Esophagus (tissue), 2 donors: Measurements from ENCODE around the gene STX4. TPM values are rescaled to one million over a fixed set of nuclear protein-coding genes. Genes with fewer than 3 reads are reported as not detected.

Source experiments
- H3K27ac ChIP-seq, 2 donors: one replicate each; pipeline ENCODE4 v1.5.1; 2013; ENCODE audit warnings: low read depth in 2 of 2, mild to moderate bottlenecking in 2 of 2, inconsistent platforms in 1 of 2, low read length in 1 of 2, moderate library complexity in 1 of 2
- H3K27me3 ChIP-seq, 2 donors: one replicate each; pipeline ENCODE4 v1.6.1; 2013; ENCODE audit warnings: low read length in 2 of 2, control low read depth in 1 of 2, mild to moderate bottlenecking in 1 of 2; ENCODE audit not compliant: insufficient read depth in 2 of 2, control insufficient read depth in 1 of 2
- H3K36me3 ChIP-seq, 2 donors: one replicate each; pipeline ENCODE4 v1.6.1; 2013; ENCODE audit warnings: low read length in 1 of 2; ENCODE audit not compliant: control insufficient read depth in 2 of 2, insufficient read depth in 2 of 2
- H3K4me1 ChIP-seq, 2 donors: one replicate each; pipeline ENCODE4 v1.6.1; 2013; ENCODE audit warnings: low read length in 1 of 2; ENCODE audit not compliant: control insufficient read depth in 2 of 2, insufficient read depth in 2 of 2
- H3K4me3 ChIP-seq, 2 donors: one replicate each; pipeline ENCODE4 v1.5.1; 2013; ENCODE audit warnings: low read length in 2 of 2, mild to moderate bottlenecking in 2 of 2, low read depth in 1 of 2, moderate library complexity in 1 of 2
- H3K9me3 ChIP-seq, 2 donors: one replicate each; pipeline ENCODE4 v1.6.1; 2013; ENCODE audit warnings: mild to moderate bottlenecking in 2 of 2, low read depth in 1 of 2, low read length in 1 of 2, moderate library complexity in 1 of 2; ENCODE audit not compliant: control insufficient read depth in 2 of 2, insufficient read depth in 1 of 2
- WGBS, 2 donors: extraction: QIAGEN DNeasy Blood & Tissue Kit; methylation state at CpG; one replicate each; pipeline ENCODE4 v1.1.7; 2013; 5-methylcytosine and 5-hydroxymethylcytosine counted together
- polyA plus RNA-seq, 2 donors: library from polyadenylated mRNA; stranded (reverse); fragments of 200-250 nt; gene quantifications; one replicate each; pipeline ENCODE4 v1.2.3, GENCODE V29; 2013
- donor health status: healthy with polysubstance abuse.
- donor health status: Bipolar disorder and iron deficiency.

The STX4 gene
- polyA plus RNA-seq, 2 donors, result 49.7 to 54.1 TPM

DNA sequence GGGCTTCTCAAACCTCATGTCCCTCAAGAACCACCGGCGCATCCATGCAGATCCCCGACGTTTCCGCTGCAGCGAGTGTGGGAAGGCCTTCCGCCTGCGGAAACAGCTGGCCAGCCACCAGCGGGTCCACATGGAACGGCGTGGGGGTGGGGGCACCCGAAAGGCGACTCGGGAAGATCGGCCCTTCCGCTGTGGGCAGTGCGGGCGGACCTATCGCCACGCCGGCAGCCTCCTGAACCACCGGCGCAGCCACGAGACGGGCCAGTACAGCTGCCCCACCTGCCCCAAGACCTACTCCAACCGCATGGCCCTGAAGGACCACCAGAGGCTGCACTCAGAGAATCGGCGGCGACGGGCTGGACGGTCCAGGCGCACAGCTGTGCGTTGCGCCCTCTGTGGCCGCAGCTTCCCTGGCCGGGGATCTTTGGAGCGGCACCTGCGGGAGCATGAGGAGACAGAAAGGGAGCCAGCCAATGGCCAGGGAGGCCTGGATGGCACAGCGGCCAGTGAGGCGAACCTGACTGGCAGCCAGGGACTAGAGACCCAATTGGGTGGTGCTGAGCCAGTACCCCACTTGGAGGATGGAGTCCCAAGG is 46.8 kb downstream of the STX4 start:
- peaks cover 0 to 5% of the 10 kb centered on the region in 2 donors for H3K4me1 ChIP-seq
- peaks cover 15 to 60% of the 10 kb centered on the region in 2 donors for H3K36me3 ChIP-seq
- H3K27ac ChIP-seq, result no peak overlapping the region
- H3K9me3 ChIP-seq, result no peaks in the 10 kb centered on the region
- no peak overlapping the region for H3K4me3 ChIP-seq
- 94 to 95% methylated on average over 40 of the region's 40 CpGs for WGBS, 2 donors
- no peaks in the 10 kb centered on the region for H3K27me3 ChIP-seq

DNA sequence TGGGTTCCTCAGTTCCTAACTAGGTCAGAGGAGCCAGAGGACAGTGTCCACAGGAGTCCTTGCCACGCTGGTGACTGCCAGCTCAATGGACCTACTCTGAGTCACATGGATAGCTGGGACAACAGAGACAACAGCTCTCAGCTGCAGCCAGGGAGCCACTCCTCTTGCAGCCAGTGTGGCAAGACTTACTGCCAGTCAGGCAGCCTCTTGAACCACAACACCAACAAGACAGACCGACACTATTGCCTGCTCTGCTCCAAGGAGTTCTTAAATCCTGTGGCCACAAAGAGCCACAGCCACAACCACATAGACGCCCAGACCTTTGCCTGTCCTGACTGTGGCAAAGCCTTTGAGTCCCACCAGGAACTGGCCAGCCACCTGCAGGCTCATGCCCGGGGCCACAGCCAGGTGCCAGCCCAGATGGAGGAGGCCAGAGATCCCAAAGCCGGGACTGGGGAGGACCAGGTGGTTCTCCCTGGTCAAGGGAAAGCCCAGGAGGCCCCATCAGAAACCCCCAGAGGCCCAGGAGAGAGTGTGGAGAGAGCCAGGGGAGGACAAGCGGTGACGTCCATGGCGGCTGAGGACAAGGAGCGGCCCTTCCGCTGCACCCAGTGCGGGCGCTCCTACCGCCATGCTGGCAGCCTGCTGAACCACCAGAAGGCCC is 47.5 kb downstream of the STX4 start:
- Histone ChIP-seq H3K36me3 (peaks cover 15 to 61% of the 10 kb centered on the region in 2 donors), H3K4me1 (peaks cover 0 to 5% of the 10 kb centered on the region in 2 donors), H3K27me3 (no peaks in the 10 kb centered on the region), H3K27ac (no peak overlapping the region), H3K4me3 (no peak overlapping the region), H3K9me3 (no peaks in the 10 kb centered on the region)
- WGBS, 2 donors, result 90 to 92% methylated on average over 13 of the region's 13 CpGs

DNA sequence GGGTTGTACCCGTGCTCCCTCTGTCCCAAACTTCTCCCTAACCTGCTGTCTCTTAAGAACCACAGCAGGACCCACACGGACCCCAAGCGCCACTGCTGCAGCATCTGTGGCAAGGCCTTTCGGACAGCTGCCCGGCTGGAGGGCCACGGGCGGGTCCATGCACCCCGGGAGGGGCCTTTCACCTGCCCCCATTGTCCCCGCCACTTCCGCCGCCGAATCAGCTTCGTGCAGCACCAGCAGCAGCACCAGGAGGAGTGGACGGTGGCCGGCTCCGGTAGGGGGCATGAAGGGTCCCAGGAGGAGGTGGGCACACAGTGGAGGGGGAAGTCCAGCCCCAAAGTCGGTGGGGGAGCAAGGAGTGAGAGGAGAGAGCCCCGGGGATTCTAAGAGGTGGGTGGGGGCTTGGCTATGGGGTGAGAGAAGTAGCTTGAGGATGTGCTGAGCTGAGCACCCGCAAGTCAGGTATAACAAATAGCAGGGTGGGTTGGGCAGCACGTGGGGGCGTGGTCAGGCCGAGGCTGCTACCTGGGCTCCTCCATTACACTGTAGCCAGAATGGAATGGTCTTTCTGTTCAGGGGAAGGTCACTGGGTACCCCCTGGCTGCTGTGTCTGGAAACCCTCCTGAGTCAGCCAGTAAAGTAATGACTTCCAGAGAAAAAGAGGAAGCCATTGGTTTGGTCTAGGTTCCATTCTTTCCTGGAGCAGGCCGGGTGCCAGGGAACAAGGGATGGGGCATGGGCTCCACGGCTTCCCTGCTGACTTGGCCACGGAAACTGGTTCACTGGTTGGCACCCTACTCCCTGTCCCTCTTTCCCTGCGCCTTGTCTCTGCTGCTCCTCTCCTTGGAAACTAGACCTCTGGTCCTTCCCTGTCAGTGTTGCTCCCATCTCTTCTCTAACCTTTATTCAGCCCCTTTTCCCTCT is 48.3 kb downstream of the STX4 start:
- no peaks in the 10 kb centered on the region for H3K27me3 ChIP-seq
- no peak overlapping the region for H3K27ac ChIP-seq
- peaks cover 13 to 59% of the 10 kb centered on the region in 2 donors for H3K36me3 ChIP-seq
- WGBS, 2 donors, result 79 to 83% methylated on average over 26 of the region's 26 CpGs
- H3K4me3 ChIP-seq, result no peak overlapping the region
- peaks cover 0 to 3% of the 10 kb centered on the region in 2 donors for H3K4me1 ChIP-seq
- H3K9me3 ChIP-seq, result no peaks in the 10 kb centered on the region

DNA sequence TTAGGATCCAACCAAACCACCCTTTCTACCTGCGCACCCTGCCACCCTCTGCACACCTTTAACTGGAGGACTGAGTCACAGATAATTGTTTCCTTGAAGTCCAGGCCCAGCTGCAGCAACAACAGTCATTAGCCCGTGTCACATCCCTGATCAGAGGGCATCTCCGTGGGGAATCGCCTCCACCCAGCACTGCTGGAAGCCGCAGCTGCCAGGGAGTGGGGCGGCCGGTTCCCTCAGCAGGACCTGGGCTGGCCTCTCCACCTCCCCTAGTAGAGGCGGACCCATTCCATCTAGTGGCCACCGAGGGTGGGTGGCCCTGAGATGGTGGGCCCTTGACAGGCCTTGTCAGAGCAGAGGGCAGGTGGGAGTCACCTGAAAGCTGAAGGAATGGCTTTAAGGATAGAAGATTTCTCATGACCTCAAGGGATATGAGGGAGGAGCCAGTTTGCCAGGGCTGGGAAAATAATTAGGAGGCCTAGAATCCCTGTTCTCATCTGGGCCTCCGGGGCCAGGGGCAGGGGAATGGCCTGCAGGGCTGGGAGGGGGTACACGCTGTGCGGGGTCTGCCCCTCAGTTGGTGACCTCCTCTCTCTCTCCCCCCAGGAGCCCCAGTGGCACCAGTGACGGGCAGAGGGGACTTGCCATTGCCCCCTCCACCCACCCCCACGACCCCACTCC is 49.1 kb downstream of the STX4 start:
- no peak overlapping the region for H3K27ac ChIP-seq
- H3K4me3 ChIP-seq, result no peak overlapping the region
- WGBS, 2 donors, result 75 to 79% methylated on average over 13 to 14 of the region's 14 CpGs
- H3K9me3 ChIP-seq, result no peaks in the 10 kb centered on the region
- H3K36me3 ChIP-seq, result peaks cover 6 to 51% of the 10 kb centered on the region in 2 donors
- no peaks in the 10 kb centered on the region for H3K27me3 ChIP-seq
- H3K4me1 ChIP-seq, result peaks cover 0 to 3% of the 10 kb centered on the region in 2 donors

DNA sequence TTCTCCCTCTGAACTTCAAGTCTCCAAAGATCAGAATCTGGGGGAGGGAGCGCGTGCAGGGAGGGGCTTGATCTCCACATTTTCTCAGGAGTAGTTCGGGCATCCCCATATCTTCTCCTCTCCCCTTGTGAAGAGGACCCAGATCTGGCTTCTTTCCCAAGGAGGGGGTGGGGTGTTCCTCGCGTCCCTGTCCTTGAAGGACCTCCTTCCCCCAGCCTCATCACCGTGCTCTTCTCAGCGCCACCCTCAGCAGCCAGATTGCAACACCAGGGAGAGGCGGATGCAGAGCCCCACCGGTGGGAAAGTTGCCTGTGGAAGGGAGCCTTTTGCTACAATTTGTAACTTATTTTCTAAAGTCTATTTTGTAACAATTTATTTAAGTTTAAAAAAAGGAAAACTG is 49.7 kb downstream of the STX4 start:
- peaks cover under 1 to 45% of the 10 kb centered on the region in 2 donors for H3K36me3 ChIP-seq
- H3K9me3 ChIP-seq, result no peaks in the 10 kb centered on the region
- H3K27ac ChIP-seq, result no peak overlapping the region
- H3K4me3 ChIP-seq, result no peak overlapping the region
- WGBS, 2 donors, result 69 to 72% methylated on average over 9 of the region's 9 CpGs
- peaks cover 0 to 3% of the 10 kb centered on the region in 2 donors for H3K4me1 ChIP-seq
- no peaks in the 10 kb centered on the region for H3K27me3 ChIP-seq

DNA sequence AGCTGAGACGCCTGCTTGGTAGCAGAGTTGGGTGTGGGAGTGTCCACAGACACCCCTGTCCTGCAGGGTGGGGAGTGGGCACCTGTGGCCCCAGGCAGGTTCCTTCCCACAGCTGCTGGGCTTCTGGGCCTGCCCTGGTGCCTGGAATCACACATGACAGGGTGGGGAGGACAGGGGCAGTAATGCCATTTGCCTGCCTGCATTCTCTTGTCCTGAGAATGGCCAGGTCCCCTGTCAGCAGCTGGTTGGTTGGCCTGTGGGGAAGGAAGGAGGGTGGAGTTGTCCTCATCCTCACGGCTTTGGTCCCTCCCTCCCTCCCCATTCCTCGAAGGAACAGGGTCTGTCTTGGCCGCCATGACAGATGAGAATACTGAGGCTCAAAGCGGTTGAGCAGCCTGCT is 50.2 kb downstream of the STX4 start:
- no peaks in the 10 kb centered on the region for H3K9me3 ChIP-seq
- no peak overlapping the region for H3K4me3 ChIP-seq
- H3K27me3 ChIP-seq, result no peaks in the 10 kb centered on the region
- peaks cover 0 to 40% of the 10 kb centered on the region in 2 donors for H3K36me3 ChIP-seq
- H3K4me1 ChIP-seq, result peaks cover 0 to 3% of the 10 kb centered on the region in 2 donors
- H3K27ac ChIP-seq, result no peak overlapping the region
- 70 to 71% methylated on average over 4 to 5 of the region's 5 CpGs for WGBS, 2 donors

DNA sequence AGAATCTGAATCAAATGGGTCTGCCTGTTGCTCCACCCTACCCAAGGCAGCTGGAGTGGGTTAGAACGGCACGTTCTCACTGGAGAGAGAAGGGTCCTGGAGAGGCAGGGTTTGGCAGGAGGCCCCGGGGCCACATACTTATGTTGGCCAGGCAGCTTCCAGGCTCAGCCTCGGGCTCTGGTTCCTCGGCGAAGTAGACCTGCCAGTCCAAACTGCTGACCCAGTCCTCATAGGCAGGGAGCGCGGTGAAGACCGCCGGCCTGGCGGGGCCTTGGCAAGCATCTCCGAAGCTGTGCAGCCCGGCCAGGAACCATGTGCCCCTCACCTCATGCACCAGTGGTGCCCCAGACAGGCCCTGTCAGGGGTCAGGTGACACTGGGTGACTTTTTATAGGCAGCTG is 50.6 kb downstream of the STX4 start:
- H3K36me3 ChIP-seq, result peaks cover 0 to 38% of the 10 kb centered on the region in 2 donors

DNA sequence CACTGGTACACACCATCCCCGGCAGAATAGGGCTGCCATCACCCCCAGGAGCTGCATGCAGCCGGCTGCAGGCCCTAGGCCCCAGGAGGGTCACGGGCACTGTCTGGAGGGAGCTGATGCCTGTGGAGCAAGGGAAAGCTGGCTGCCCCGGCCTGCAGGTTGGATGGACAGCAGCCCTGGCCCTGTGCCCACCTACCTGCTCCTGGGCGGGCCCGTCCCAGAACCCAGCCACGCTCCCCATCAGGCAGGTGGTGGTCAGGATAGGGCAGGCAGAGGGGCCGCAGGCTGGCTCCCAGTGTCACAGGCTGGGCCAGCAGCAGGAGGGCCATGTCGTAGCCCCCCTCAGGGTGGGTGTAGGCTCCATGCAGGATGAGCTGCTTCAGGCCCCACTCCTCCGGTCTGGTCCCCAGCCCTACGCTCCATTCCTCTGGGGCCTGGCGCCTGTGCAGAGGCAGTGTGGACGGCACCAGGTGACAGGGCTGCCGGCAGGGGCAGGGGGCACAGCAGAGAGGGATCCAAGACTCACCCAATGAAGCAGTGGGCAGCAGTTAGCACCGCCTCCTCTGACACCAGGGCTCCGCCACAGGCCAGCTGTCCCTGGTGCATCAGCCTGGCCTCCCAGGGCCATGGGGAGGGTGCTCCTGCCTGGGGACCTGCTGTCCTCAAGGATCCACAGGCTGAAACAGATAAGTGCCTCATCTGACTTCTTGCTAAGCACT is 51.4 kb downstream of the STX4 start:
- WGBS, 2 donors, result 87 to 91% methylated on average over 16 of the region's 16 CpGs
- Histone ChIP-seq H3K27me3 (no peaks in the 10 kb centered on the region), H3K4me1 (peaks cover 0 to 3% of the 10 kb centered on the region in 2 donors), H3K36me3 (peaks cover 0 to 39% of the 10 kb centered on the region in 2 donors), H3K9me3 (no peaks in the 10 kb centered on the region), H3K4me3 (no peak overlapping the region), H3K27ac (no peak overlapping the region)

More for the DNA sequence above, 50.6 kb downstream of the STX4 start:
- 83 to 87% methylated on average over 13 of the region's 13 CpGs for WGBS, 2 donors
- Histone ChIP-seq H3K4me3 (no peak overlapping the region), H3K27me3 (no peaks in the 10 kb centered on the region), H3K27ac (no peak overlapping the region), H3K4me1 (peaks cover 0 to 3% of the 10 kb centered on the region in 2 donors), H3K9me3 (no peaks in the 10 kb centered on the region)
